NOMO-1 treated with DMSO at 0.1 percent for 48 hours (cell line): ENCODE measurements around the gene AFAP1.

ENCODE experiments used
- DNase-seq: peaks from one replicate; lab custom pipeline; 2025; ENCODE audit not compliant: unreplicated experiment; lab: John Stamatoyannopoulos, UW

Gene AFAP1

GRCh38 chr4:7897811-7898210 is 41.9 kb downstream of the AFAP1 start:
- no peak for DNase-seq

- no peak for DNase-seq
Observed at GRCh38 chr4:7894677-7895181, 44.9 kb downstream of the AFAP1 start.

- no peak for DNase-seq
Observed at GRCh38 chr4:7894098-7894676, 45.5 kb downstream of the AFAP1 start.

GRCh38 chr4:7893539-7893938 is 46.1 kb downstream of the AFAP1 start:
- no peak for DNase-seq

DNA sequence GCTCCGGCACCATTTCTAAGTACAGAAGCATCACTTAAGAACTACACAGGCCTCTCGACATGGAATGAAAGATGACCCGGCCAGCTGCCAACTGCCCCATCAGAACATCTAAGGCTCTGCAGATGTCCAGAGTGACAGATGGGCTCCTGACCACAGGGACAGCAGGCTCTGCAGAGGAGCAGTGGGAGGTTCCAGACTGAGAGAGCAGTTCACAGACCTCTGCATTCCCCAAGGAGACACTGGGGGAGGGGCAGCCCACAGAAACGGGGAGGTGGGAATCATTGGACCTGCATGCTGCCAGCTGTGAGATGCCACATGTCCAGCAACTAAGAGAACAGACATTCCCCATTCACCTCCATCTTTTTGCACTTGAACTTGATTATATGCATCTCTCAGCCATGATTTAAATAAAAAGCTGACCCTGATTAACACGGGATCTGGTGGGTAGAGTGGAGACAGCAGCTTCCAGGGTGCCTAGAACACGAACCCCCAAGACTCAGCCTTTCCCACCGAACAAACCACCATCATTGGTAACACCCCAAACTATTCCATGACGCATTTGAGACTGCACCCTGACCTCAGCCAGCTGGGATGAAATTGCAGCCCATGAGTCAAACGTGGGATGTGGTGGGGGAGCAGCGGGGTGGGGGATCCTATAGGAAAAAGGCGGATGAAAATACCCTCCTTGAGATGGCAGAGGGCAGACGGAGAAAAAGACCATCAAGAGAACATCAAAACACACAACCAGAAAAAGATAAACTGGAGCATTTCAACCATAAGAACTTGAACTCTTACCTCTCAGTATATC is 47.2 kb downstream of the AFAP1 start:
- DNase-seq, result no peak

DNA sequence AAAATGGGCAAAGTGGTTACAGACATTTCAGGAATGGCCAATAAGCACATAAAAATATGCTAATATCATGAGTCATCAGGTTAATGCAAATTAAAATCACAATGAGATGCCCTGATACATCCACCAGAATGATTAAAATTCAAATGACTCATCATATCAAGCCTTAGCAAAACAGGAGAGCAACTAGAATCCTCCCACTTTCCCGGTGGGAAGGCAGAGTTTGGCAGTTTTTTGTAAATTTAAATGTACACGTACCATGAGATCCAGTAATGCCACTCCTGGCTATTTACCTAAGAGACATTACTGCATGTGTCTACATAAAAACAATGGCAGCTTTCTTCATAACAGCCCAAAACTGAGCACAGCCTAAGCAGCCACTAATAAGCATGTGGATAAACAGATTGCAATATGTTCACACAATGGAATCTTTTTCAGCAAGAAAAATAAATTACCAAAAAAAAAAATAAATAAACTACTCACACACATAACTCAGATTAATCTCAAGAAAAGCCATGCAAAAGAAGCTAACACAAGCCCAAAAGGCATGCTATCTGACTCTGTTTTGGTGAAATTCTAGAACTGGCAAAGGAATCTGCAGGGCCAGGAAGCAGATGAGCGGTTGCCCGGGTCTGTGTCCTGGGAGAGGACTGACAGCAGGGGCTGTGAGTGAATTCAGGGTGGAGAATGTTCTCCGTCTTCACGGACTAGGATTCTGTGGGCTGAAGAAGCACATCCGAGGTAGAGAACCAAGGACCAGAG is 48.8 kb downstream of the AFAP1 start:
- DNase-seq, result no peak

DNA sequence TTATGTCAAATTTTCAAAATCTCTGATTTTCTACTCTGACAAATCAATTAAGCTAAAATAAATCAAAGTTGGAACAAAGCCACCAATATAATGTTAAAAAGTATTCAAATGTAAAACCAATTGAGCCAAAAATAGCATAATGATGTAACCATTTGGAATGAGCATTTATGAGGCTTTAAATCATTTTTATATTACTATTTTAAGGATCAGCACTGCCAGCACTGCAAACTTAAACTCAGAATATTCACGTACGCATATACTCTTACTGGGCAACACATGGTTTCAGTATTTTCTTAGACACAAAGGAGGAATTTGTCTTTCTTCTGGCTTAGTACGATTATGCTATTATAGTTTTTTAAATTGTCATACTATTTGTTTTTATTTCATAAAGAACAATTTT is 52.2 kb downstream of the AFAP1 start:
- no peak for DNase-seq

DNA sequence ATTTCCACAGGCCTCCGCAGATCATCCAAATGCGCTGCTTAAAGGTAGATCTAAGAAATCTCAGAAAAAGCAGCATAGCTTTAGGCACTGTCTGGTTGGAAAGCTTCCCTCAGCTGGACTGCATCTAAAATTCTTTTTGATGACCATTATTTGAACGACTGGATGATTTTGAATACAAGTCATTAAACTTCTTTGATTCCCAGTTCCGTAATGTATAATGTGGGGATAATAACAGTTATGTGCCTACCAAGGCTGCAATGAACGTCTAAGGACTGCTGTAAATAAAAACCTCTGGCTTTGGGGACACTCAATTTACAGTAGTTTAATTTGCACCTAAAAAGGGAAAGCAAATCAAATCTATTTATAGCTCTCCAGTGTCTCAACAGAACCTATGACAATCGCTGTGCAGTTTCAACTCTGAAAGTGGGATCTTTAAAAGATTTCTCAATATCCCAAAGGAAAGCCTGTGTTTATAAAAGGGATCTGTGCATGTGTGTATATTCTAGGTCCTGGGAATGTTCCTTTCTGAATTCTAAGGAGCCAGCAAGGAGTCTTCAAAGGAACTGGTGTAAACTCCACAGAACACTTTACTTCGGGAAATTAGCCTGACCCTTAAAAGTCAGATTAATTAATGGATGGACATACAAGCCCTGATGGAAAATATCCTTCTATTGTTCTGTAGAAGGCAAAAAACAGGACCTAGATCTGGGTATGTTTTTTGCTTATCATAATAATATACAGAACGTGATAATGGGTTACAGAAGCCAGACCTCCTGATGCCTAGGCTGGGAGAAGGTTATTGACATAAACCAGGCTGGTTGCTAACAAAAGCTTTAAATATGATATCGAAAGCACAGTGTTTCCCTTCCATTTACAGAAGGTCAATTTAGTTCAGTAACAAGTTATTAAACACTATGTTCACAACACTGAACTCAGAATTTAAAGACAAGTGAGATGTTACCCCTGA is 53.4 kb downstream of the AFAP1 start:
- no peak for DNase-seq

DNA sequence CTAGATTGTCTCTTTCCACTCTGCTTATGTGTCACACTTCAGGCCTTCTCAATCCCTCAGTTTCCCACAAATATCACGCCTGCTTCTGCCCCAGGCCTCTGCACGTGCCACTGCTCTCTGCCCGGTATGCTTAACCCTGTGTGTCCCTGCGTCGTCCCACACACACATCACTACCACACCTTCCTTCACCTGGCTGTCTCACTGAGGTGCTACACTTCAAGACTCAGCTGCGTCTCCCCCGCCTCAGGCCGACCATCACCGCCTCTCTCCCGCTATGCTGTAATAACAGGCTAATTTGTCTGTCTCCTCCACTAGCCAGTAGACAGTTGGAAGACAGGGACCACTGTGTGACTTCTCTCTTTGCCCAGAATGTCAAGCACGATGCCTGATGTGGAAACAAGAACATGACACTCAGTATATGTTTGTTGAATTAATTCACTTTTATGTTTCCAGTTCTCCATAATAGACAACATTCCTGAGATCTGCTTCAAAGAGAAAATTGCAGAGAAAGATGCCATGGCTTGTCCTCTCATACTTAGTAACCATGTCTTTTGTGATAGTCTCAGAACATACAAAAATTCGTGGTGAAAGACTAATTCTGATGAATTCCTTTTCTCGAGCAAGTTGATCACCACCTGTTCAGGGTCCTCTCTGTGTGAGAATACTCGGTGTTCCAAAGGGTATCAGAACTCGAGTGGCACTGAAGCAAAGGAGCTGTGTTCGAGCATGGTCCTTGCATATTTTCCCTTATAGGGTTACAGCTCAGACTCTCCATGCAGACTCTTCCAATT is 54.2 kb downstream of the AFAP1 start:
- DNase-seq, result no peak

DNA sequence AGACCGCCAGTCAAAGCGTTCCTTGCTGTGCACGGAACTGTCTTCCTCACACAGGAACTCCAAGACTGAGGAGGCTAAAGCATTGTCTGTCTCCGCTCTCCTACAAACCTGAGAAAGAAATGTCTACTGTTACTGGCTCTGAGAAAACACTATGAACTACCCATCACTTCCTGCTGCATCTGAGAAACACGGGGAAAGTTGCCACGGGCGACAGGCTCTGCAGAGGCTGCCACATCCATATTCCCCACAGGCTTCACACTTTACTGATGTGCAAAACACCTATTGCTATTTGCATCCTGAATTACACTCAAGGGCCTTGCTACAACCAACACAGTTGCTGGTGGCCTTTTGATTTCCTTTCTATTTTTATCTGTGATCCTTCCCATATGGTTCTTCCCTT is 59.0 kb downstream of the AFAP1 start:
- DNase-seq, result no peak

GRCh38 chr4:7879127-7879526 is 60.5 kb downstream of the AFAP1 start:
- DNase-seq, result no peak

GRCh38 chr4:7878323-7878722 is 61.3 kb downstream of the AFAP1 start:
- no peak for DNase-seq

GRCh38 chr4:7877176-7877575 is 62.5 kb downstream of the AFAP1 start:
- DNase-seq, result no peak

- DNase-seq, result no peak
Observed at GRCh38 chr4:7876201-7876875, 63.3 kb downstream of the AFAP1 start.

GRCh38 chr4:7874838-7875237 is 64.8 kb downstream of the AFAP1 start:
- no peak for DNase-seq

DNA sequence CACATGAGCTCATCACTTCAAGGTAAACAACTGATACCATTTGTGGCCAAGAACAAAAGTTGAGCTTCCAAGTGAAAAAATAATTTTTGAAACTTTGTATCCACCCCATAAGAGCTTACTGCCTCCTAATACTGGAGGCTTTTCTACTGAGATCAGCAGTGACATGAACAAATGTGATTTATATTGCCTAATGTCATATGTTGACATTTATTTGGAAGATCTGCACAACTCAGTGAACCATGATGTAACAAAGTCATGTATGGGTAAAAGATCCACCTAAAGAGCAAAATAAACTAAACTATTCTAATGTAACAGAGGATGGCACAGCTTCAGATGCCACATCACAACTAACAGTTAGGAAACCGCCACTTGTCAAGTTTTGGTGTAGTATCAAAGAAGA is 65.8 kb downstream of the AFAP1 start:
- no peak for DNase-seq

DNA sequence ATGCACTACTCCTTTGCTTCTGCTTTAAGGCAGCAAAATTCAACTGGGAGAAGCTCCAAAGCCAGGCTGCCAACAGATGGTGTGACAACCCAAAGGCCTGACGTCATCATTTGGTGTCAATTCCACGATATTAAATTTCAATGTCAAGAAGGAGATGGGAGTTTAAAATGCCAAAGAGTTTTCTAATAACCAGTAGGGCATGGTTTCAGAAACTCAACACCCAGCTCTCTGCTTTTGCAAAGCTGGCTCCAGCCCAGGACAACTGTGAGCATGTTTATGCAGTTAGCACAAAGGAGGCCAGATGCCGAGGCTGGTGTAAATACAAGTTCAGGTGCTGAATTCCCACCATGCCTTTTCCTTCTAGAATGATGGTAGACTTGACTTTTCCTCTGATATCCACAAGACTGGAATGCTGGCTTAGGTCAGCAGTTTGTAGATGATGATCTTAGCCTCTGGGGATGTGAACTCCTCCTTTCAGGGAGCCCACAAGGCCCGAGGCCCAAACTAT is 67.3 kb downstream of the AFAP1 start:
- DNase-seq, result no peak

GRCh38 chr4:7871356-7871755 is 68.3 kb downstream of the AFAP1 start:
- DNase-seq, result no peak

- no peak for DNase-seq
Observed at GRCh38 chr4:7868892-7869471, 70.7 kb downstream of the AFAP1 start.
